ENCODE measurements around the gene ANKRD63.

ANKRD63 gene

DNA sequence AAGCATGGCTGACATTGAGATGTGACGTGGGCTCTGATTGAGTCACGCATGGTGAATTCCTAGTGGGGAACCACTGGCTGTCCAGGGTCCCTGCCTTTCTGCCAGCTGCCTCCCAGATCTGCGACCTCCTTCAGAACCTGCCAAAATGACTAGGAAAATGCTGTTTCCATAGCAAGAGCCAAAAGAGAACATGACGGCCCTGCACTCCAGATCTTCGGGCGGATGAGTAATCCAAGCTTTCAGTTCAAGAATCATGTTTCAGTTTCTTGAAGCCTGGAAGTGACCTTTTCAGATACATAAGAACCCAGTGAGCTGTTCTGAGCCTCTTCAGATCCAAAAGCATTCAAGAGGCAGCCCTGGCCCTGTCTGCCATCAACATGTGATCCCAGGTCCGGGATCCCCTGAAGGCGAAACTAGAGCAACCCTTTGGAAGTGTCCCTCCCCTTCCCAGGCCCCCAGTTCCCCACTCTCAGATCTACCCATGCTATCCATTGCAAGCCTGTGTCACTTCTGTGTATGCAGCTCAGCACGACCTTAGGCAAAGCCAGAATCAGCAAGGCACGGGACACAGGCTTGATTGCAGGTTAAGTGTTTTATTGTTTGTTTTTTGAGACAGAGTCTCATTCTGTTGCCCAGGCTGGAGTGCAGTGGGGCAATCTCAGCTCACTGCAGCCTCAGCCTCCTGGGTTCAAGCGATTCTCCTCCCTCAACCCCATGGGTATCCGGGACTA is 19.7 kb downstream of the ANKRD63 start:
- no peak for DNase-seq

DNA sequence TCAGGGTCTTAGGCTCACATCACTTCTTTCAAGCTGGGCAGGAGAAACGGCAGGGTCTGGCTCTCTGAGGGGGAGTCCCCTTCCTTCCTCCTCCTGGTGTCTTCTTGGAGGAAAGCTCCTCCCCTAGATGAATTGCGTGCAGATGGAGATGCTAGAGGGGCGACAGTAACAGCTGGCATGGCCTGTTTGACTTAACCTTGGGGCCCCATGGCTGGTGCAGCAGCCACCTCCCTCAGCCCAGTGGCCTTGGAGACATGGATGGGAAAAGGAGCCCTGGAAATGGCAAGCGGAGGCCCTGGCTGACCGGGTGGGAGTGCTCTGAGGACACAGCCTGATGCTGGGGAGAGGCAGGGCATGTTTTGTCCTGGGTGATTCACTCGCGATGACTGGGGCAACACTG is 23.8 kb downstream of the ANKRD63 start:
- DNase-seq = no peak

DNA sequence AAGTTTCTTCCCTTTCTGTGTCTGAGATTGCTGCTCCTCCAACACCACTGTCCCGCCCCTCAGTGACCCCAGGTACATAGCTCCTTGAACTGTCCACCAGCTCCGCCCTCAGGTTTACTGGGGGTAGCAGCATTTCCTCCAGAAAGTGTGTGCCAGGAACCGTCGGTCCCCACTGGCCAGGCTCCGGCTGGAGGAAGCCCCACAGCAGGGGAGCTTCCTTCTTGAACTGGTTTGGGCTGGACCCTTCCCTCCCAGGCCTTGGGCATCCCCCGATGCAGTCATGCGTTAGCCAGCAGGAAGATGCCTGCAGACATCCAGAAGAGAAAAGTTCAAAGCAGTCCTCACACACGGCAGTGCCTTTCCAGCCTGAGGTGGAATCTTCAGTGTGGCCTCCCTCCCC is 24.3 kb downstream of the ANKRD63 start:
- no peak for DNase-seq

DNA sequence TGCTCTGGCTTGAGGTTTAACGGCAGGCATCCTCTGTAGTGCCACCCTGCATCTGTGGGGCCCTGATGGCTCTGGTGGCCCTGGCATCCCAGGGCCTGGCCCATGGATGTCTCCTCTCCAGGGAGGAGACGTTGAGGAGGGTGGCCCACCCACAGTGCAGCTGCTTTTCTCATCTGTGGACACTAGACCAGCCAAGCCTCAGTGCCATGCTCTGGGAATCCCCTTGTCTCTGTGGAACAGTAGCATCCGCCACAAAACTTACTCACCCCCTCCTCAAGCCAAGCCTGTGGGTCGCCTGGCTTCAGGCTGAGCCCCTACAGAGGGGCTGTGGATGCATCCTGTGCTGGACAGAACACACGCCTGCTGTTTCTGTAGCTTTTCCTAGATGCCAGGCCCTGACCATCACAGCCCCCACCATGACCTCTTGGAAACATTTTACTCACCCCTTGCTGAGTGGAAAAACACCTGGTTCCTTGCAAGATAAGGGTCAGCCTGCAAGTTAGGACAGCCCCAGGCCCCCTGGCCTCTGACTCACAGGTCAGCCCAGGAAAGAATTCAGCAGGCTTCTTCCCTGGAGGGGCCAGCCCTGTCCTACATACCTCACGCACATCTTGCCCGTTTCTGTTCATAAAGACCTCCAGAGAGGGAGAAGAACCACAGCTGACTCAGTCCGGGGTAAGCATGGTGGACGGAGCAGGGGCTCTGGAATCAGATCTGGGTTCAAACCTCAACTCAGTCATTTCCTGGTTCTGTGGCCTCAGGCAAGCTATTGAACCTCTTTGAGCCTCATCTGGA is 25.0 kb downstream of the ANKRD63 start:
- DNase-seq = no peak

DNA sequence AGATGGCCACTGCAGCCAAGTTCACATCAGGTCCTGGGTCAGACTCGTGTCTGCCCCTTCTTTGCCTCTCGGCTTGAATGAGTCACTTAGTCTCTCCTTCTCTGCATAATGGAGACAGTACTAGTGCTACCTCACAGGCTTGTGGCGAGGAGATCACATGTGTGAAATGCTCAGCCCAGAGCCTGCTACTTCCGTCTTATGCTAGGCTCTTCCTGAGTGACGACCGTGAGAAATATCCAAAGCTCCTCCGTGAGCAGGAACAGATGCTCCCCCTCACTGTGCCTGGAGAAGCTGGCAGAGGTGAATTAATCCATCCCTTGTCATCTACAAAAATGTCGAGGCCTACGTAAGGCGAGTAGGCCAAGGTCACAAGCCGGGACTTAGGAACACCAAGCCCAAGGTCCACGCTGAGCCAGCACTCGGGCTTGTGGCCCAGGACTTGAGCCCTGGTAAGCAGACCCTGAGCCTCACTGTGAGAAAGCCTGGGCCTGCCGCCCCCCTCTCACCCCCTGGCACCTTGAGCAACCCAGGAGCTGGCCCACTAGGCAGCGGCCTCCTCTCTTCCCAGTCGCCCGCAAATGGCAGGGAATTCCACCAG is 26.1 kb downstream of the ANKRD63 start:
- DNase-seq = peak in 1 of 58 donors; percentile 26

DNA sequence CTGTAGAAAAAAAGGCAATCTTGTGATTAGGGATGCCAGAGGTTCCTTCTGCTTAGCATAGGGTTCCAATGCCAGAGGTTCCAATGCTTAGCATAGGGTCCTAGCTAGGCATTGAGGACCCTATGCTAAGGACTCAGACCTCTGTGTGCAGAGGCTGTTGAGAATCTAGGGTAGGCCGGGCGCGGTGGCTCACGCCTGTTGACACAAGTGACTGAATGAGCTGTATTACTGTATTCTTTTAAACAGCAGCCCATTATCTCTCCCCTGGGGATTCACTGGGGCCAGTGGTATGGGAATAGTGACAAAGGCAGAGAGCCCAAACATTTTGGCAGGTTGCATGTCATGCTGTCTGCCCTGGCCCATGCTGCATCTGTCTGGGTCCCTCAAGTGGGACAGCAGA is 27.8 kb downstream of the ANKRD63 start:
- no peak for DNase-seq

DNA sequence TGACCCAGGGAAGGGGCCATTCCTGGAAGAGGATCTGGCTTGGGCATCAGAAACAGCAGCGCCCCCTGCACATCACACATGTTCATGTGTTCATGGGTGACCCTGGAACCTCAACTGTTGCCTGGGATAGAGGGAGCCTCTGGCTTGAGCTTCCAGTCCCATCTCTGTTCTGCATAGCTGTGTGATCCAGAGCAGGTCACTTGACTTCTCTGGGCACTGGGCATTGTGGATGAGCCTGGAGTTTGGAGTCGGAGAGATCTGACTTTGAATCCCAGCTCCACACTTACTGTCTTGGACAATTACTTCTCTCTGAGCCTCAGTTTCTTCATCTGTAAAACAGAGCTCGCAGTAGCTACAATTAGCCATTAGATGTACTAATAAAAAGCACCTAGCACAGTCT is 28.4 kb downstream of the ANKRD63 start:
- DNase-seq = no peak

DNA sequence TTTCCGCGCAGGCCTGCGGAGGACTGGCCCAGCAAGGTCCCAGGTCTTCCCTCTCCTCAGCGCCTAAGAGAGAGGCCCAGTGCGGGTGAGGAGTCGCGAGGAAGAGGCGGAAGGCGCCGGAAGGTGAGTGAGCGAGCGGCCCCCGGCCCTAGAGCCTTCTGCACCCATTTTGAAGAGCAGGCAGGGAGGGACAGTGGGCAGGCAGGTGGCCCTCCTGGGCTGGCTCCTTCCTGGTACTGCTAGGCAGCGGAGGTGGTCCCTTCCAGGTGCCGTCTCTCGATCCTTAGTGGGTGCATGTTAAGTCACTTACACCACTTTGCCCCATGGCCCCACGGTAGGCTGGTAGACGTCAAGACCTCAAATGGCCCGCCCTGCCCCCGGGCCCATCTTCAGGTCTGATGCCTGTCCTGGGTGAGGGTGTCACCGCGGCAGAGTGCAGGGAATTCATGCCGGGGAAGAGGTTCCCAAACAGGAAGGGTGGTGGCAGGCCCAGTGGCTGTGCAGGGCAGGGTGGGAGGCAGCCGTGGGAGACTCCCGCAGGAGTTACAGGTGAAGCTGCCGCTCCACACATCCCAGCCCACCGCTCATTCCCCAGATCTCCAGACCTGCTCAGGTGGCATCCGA is 29.6 kb downstream of the ANKRD63 start:
- no peak for DNase-seq

DNA sequence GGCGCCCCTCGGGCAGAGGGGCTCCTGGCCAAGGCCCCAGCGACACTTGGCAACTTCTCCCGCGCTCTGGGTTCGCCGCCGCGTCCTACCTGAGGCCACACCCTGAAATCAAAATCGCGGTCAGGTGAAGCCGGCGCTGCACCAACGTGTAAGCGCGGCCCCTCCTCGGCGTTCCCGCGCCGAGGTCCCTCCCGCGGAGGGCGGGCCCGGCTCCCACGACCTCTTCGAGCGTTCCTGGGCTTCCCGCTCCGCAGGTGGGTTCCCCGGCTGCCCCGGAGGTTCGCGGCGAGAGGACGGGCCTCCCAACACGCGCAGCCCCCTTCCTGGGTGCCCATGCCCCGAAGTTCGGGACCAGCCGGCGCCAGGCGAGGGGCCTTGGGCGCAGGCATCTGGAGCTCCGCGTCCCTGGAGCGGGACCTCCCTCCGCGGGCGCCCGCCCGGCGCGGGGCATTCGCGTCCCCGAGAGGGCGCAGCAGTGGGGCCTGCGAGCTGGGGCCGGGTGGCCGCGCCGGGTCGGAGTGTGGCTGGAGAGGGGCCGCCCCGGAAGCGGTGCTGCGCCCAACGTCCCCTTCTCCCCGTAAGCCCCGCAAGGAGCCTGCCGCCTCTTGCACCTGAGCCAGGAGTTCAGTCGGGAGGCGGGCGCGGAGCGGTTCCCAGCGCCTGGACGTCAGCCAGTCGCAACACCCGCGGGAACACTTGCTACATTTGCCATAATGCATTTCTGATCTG is 30.3 kb downstream of the ANKRD63 start:
- peak in 4 of 58 donors; percentile 17 to 29 (median 26) for DNase-seq

DNA sequence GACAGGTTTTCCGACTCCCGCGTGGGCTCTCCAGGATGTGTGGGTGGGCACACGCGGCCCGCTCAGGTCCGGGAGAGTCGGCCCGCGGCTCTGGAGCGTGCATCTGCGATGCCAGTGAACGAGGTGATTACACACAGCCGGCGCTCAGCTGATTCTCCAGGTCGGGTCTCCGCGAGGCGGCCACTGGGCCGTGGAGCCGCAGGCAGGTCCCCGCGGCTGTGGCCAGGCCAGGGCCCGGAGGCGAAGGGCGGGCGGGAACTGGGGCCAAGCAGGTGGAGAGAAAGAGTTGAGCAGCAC is 30.8 kb downstream of the ANKRD63 start:
- no peak for DNase-seq

DNA sequence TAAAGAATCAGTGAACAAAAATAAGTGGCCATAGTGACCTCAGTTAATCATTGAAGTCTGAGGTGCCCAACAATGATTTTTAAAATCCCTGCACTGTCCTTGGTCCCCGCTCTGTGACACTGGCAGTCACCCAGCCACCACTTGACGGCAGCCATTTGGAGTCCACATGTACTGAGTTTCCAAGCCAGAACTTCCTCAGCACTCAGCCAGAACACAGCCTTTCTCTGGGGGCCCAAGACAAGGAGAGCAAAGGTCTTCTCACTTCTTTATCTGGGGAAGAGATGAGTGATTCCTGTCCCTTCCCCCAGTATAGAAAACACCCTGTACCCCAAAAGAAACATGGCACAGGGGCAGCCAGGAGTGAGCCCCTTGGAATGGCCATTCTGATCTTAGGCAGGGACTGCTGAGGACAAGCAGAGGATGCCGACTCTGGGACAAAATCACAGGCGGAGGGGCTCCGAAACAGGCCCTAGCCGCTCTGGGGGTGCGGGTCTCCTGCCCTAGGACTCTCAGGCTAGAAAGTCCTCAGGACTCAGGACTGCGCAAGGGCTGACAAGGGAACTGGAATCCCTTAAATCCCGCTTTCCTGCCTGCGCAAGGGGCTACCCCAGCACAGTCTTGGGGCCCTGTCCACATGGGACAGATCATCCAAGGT is 31.3 kb downstream of the ANKRD63 start:
- DNase-seq = no peak

DNA sequence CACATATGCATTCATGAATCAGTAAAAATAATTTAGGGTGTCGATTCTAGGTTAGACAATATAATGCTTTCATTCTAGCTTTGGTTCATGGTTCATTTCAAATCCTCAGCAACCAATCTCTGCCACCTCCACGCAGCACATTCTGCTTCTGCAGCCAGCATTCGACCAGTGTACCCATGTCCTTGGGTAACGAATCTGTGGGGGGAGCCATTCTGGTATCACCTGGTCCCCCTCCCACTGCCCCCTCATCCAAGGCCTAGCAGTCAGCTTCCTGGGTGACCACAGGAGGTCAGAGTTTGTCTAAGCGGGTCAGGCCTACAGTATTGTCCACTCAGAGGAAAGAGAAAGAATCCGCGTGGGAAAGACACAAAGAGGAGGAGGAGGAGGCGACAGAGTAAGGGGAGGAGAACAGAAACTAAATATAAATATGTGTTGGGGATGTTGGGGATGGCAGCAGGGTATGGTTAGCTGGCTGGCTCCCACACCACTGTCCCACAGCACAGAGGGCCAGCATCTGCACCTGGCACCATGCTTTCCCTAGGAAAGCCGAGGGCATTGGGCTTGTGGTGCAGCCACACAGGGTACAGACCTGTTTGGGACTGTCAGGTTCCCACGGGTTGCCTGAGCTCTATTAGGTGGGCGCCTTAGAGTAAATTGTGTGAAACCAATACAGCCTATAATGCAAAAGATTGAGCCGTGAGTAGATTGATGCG is 31.9 kb downstream of the ANKRD63 start:
- no peak for DNase-seq

DNA sequence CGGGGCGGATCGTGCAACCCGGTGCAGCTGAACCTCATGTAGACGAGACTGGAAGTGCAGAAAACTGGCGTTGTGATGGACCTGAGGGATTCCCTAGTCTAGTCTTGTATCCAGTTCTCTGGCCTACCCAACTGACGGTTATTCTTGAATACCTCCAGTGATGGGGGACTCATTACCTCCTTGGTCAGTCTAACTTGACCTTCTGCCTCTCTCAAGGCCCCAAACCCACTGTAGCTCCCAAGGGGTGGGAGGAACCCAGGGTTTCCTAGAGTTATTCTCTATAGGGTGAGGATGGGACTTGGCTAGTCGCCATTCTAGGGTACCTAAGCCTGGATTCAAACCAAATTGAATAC is 32.6 kb downstream of the ANKRD63 start:
- no peak for DNase-seq

DNA sequence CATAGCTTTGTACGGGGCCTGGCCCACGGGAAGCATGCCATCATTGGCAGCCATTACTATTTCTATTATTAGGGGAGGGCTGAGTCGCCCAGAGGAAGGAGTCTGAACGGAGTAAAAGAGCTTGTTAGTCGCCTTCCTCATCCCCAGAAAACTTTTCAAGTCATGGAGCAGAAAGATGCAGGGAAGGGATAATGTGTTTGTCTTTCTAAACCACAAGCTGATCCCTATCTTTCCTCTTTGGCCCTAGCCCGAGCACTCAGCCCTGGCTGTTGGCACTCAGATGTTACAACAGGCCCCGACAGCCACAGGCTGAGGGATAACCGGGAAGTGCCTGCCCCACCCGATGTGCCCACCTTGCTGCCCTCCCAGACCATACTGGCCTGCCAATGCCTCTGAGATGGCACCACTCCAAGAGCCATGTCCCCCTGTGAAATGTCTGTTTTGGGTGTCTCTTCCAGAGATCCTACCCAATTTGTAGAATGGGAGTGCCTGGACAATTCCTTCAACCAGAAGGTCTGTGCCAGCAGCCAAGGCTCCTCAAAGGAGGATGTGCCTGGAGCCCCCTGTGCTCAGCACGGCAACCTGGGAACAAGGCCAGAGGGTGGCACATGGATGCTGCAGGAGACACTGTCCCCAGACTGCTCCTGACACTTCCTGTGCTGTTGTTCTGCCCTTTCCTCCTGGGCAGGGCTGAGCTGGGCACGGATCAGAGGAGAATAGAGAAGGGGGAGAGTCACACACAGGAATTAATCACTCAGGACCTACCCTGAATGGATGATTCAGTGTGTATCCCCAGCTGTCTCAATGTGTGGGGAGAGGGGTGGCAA is 33.2 kb downstream of the ANKRD63 start:
- DNase-seq = no peak

DNA sequence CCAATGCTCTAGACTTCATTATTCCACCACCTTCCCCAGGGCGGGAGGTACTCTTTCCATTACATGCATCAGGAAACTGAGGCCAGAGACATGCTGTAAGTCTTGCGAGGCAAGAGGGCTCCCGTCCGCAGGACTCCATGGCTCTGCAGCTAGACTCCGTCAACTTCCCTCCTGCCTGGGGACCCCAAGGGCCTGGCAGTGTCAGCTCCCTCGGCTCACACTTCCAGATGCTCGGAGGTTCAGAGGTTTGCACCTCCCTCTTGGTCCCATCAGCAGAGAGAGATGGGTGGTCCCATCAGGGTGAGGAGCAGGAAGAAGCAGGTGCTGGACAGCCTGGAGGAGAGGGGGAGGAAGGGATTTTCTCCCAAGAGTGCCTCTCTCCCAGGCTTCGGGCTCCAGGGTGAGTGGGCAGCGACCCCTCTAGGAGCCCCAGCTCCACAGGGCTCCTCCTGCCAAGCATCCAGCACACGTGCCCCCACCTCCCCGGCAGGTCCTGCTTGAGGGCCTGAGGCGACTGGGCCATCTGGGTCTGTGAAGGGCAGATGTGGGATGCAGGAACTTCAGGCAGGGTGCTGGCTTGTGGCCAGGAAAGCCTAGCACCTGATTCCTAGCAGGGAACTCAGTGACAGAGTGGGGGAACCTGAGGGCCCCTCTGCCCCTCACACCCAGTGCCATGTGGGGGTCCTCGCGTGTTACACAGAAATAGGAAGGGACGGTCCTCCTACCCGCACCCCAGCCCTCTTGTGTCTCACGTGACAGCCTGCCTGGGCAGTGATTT is 34.7 kb downstream of the ANKRD63 start:
- no peak for DNase-seq

DNA sequence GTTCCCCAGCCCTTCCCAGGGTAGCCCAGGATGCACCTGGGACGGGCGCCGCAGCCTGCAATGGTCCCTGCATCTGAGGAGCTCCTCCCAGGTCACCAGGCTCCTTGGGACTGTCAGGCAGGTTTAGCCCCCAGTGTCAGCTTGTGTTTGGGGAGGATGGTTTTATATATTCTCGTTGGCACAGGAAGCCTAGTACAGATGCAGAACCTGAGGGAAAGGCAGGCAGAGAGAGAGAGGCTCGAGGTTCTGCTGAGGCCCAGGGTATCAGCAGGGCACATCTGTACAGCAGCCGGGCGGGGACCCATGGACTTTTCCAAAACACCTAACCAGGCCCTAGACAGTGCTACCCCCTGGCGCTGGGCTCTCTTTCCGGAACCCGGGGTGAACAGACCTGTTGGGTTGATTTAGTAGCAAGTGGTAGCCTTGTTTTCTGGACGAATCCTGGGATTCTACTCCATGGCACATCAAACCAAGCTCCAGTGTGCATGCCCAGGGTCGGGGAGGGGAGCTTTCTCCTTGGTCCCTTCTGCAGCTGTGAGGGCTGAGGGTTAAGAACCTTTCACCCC is 35.4 kb downstream of the ANKRD63 start:
- DNase-seq = no peak

DNA sequence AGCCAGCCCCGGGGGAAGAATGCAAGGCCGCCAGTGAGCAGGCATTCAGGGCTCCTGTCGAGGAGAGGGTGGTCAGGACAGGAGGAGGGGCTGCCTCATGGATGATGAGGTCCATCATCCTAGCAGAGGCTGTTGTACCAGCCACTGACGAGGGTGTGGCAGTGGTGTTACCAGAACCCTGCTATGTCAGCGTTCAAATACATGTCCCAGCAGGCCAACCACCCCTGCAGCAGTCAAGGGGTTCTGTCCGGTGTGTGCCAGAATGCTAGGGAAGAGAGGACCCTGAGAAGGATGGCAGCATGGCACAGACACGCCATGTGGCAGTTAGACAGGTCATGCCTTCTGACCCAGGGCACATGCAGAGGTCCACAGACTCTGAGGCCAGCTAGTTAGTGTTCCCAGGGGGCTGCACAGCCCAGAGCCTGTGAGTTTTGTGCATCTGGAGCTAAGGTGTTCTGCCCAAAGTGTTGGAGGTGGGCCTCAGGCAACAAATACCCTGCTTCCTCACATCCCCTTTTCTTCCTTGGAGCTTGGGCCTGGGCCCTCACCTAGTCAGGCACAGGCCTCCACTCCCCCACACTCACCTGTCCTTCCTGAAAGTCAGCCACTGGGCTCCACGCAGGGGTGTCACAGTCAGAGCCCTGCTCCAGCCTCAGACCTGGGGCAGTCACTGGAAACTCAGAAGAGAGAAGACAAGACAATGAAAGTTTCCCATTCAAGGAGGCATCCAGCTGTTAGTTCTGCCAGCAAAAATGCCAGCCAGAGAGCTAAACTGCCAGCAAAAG is 36.2 kb downstream of the ANKRD63 start:
- DNase-seq = no peak
